HCT116 (cell line): ENCODE data around the gene PRKCZ. TPM values are rescaled to one million over a fixed set of nuclear protein-coding genes. Genes with fewer than 3 reads are reported as not detected.

ENCODE experiments used
- ATAC-seq: fragments of 200-7000 bp; cut with Tn5 transposase; 2 replicates; pipeline ENCODE4 v1.9.1; 2020; ENCODE audit warnings: mild to moderate bottlenecking, moderate library complexity
- BruUV-seq: library from RNA; stranded (reverse); fragments of 400-500 nt; replicated peaks from 2 replicates; lab custom pipeline; 2021; lab: Mats Ljungman, UMichigan
- CTCF ChIA-PET: fragments of 300-600 bp; sonication (Branson Sonifier 250); formaldehyde crosslinking; loops from one replicate; lab custom pipeline; 2021; ENCODE audit warnings: antibody characterized with exemption; lab: Charles Lee
- POLR2A ChIA-PET: fragments of 300-600, 350-600 bp; sonication (Branson Sonifier 250); formaldehyde crosslinking; loops from one replicate; lab custom pipeline; 2021; ENCODE audit warnings: antibody characterized with exemption; lab: Charles Lee
- RAD21 ChIA-PET, 2 experiments: fragments of 300-600 bp; sonication (Branson Sonifier 250); formaldehyde crosslinking; loops; one replicate each; lab custom pipeline; 2023; ENCODE audit warnings: low total read pairs in 2 of 2; ENCODE audit not compliant: uncharacterized antibody in 2 of 2, unreplicated experiment in 2 of 2, low non-redundant PET in 1 of 2; lab: Charles Lee
- DNase-seq: peaks from one replicate; pipeline ENCODE4 v3.0.0-alpha.2; 2010; ENCODE audit warnings: low read depth, low spot score
- H2AFZ ChIP-seq: fragments of 200-600 bp; shearing (Covaris generic), sonication (generic); 2 replicates; pipeline ENCODE4 v1.6.1; 2017; ENCODE audit warnings: low read depth, mixed run types, mixed read lengths, antibody characterized with exemption, low read length; ENCODE audit not compliant: poor library complexity, severe bottlenecking
- H3K27ac ChIP-seq: 2 replicates; pipeline ENCODE4 v1.5.1; 2012; ENCODE audit warnings: low read depth, low read length
- H3K27me3 ChIP-seq: fragments of 200-600 bp; sonication (generic); 2 replicates; pipeline ENCODE4 v1.6.1; 2016; ENCODE audit warnings: mixed run types, low read length, mixed read lengths; ENCODE audit not compliant: insufficient read depth
- H3K36me3 ChIP-seq, 2 experiments: fragments of 200-500 bp in 1 of 2; fragments of 200-600 bp in 1 of 2; sonication (Bioruptor generic) in 1 of 2; sonication (generic) in 1 of 2; 2 replicates each; pipeline versions ENCODE4 v1.5.1 to v1.6.1; 2014 to 2016; ENCODE audit warnings: low read length in 2 of 2, inconsistent platforms in 1 of 2, mixed read lengths in 1 of 2, mixed run types in 1 of 2; ENCODE audit not compliant: insufficient read depth in 2 of 2, control insufficient read depth in 1 of 2
- H3K4me1 ChIP-seq, 2 experiments: fragments of 200-600 bp in 1 of 2; sonication (generic) in 1 of 2; 2 replicates each; pipeline versions ENCODE4 v1.5.1 to v1.6.1; 2012 to 2017; ENCODE audit warnings: low read length in 2 of 2, inconsistent platforms in 1 of 2, mild to moderate bottlenecking in 1 of 2, mixed read lengths in 1 of 2, mixed run types in 1 of 2, moderate library complexity in 1 of 2; ENCODE audit not compliant: insufficient read depth in 2 of 2, control insufficient read depth in 1 of 2
- H3K4me2 ChIP-seq: fragments of 200-600 bp; sonication (generic); 2 replicates; pipeline ENCODE4 v1.6.1; 2017; ENCODE audit warnings: mixed run types, low read length, mixed read lengths
- H3K4me3 ChIP-seq, 2 experiments: fragments of 200-600 bp in 1 of 2; sonication (generic) in 1 of 2; replicated peaks in 1 of 2; 2 replicates each; pipeline ENCODE4 v1.5.1; 2011 to 2016; ENCODE audit warnings: low read length in 2 of 2, control low read depth in 1 of 2, low read depth in 1 of 2, mild to moderate bottlenecking in 1 of 2, mixed read lengths in 1 of 2, mixed run types in 1 of 2
- H3K79me2 ChIP-seq: fragments of 200-600 bp; sonication (generic); 2 replicates; pipeline ENCODE4 v1.6.1; 2017; ENCODE audit warnings: mild to moderate bottlenecking, mixed run types, low read length, moderate library complexity, mixed read lengths; ENCODE audit not compliant: insufficient read depth
- H3K9ac ChIP-seq: fragments of 200-600 bp; sonication (generic); 2 replicates; pipeline ENCODE4 v1.6.1; 2016; ENCODE audit warnings: low read length, mixed read lengths
- H3K9me2 ChIP-seq: fragments of 200-600 bp; sonication (generic), shearing (Covaris generic); 2 replicates; pipeline ENCODE4 v1.6.1; 2017; ENCODE audit warnings: mixed run types, mild to moderate bottlenecking, moderate library complexity; ENCODE audit not compliant: insufficient read depth
- H3K9me3 ChIP-seq, 2 experiments: fragments of 200-500 bp in 1 of 2; fragments of 200-600 bp in 1 of 2; sonication (Bioruptor generic) in 1 of 2; sonication (generic) in 1 of 2; 2 replicates each; pipeline ENCODE4 v1.6.1; 2014 to 2017; ENCODE audit warnings: low read length in 2 of 2, mixed read lengths in 2 of 2, inconsistent platforms in 1 of 2, low read depth in 1 of 2, mild to moderate bottlenecking in 1 of 2, mixed run types in 1 of 2, moderate library complexity in 1 of 2; ENCODE audit not compliant: control insufficient read depth in 1 of 2, insufficient read depth in 1 of 2
- H4K20me1 ChIP-seq: fragments of 200-600 bp; sonication (generic), shearing (Covaris generic); 2 replicates; pipeline ENCODE4 v1.6.1; 2017; ENCODE audit warnings: mixed run types, mild to moderate bottlenecking, moderate library complexity; ENCODE audit not compliant: insufficient read depth
- CEBPB ChIP-seq: IDR thresholded peaks from 2 replicates; pipeline ENCODE4 v1.6.1; 2012; ENCODE audit warnings: low read depth
- EGR1 ChIP-seq: IDR thresholded peaks from 2 replicates; pipeline ENCODE4 v1.6.1; 2012; ENCODE audit warnings: low read depth
- ELF1 ChIP-seq: IDR thresholded peaks from 2 replicates; pipeline ENCODE4 v1.6.1; 2012; ENCODE audit warnings: low read depth, borderline replicate concordance
- JUND ChIP-seq: IDR thresholded peaks from 2 replicates; pipeline ENCODE4 v1.6.1; 2012
- MAX ChIP-seq: IDR thresholded peaks from 2 replicates; pipeline ENCODE4 v1.6.1; 2012
- SIN3A ChIP-seq: IDR thresholded peaks from 2 replicates; pipeline ENCODE4 v1.6.1; 2012; ENCODE audit warnings: low read depth
- SP1 ChIP-seq: IDR thresholded peaks from 2 replicates; pipeline ENCODE4 v1.6.1; 2012; ENCODE audit warnings: low read depth
- SRF ChIP-seq: IDR thresholded peaks from 2 replicates; pipeline ENCODE4 v1.6.1; 2012; ENCODE audit warnings: low read depth
- YY1 ChIP-seq: IDR thresholded peaks from 2 replicates; pipeline ENCODE4 v1.6.1; 2011; ENCODE audit warnings: low read length, low read depth, moderate library complexity, mild to moderate bottlenecking; ENCODE audit not compliant: insufficient replicate concordance; ENCODE audit errors: extremely low read depth
- ZFX ChIP-seq: fragments of 450-650 bp; IDR thresholded peaks from 2 replicates; pipeline ENCODE4 v1.6.1; 2017
- ZNF274 ChIP-seq: fragments of 200-500 bp; sonication (Bioruptor generic); IDR thresholded peaks from 2 replicates; pipeline ENCODE4 v1.6.1; 2014; ENCODE audit warnings: mild to moderate bottlenecking, low read depth, low read length, inconsistent platforms
- intact Hi-C: fragments of 100-400 bp; cut with micrococcal nuclease; formaldehyde crosslinking; loops from 2 replicates; pipeline ENCODE4 v1.10.0; 2022
- total RNA-seq: library from RNA; stranded (reverse); gene quantifications from one replicate; pipeline ENCODE4 v1.2.1, GENCODE V29; 2021; ENCODE audit not compliant: unreplicated experiment
- TF ChIP-seq, protein P1 (sequence below): IDR thresholded peaks from 2 replicates; pipeline ENCODE4 v1.6.1; 2011; ENCODE audit warnings: mild to moderate bottlenecking, low read length, moderate library complexity; ENCODE audit not compliant: insufficient replicate concordance; ENCODE audit errors: extremely low read depth

PRKCZ gene
- total RNA-seq, 1 experiment from 2014 or later = 46.8 TPM

- POLR2A ChIA-PET = no interaction called here
Observed at GRCh38 chr1:2119886-2120285, 69.7 kb downstream of the PRKCZ start.

More at GRCh38 chr1:2119886-2120285, 69.7 kb downstream of the PRKCZ start:
- no TSS peak for BruUV-seq
- Histone ChIP-seq H3K4me3 (no peak overlapping the region), H3K4me1 (no peaks in the 10 kb centered on the region), H3K36me3 (no peaks in the 10 kb centered on the region), H3K27ac (no peak overlapping the region), H3K9ac (no peak overlapping the region), H4K20me1 (no peaks in the 10 kb centered on the region), H3K4me2 (no peak overlapping the region), H3K9me3 (no peaks in the 10 kb centered on the region), H3K79me2 (peaks cover 9% of the 10 kb centered on the region), H3K27me3 (no peaks in the 10 kb centered on the region), H2AFZ (no peak overlapping the region), H3K9me2 (no peaks in the 10 kb centered on the region)
- CTCF ChIA-PET = no interaction called here
- DNase-seq (no peak), ATAC-seq (no peak)
- intact Hi-C loops = no loop called here
- TF ChIP-seq YY1 (no peak), MAX (no peak), ZFX (no peak), SRF (no peak), CEBPB (no peak), SIN3A (no peak), ZNF274 (no peak), ELF1 (no peak), JUND (no peak), EGR1 (no peak), SP1 (no peak)
- TF ChIP-seq, protein P1, sequence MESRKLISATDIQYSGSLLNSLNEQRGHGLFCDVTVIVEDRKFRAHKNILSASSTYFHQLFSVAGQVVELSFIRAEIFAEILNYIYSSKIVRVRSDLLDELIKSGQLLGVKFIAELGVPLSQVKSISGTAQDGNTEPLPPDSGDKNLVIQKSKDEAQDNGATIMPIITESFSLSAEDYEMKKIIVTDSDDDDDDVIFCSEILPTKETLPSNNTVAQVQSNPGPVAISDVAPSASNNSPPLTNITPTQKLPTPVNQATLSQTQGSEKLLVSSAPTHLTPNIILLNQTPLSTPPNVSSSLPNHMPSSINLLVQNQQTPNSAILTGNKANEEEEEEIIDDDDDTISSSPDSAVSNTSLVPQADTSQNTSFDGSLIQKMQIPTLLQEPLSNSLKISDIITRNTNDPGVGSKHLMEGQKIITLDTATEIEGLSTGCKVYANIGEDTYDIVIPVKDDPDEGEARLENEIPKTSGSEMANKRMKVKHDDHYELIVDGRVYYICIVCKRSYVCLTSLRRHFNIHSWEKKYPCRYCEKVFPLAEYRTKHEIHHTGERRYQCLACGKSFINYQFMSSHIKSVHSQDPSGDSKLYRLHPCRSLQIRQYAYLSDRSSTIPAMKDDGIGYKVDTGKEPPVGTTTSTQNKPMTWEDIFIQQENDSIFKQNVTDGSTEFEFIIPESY = no peak
- RAD21 ChIA-PET = no interaction called here
